ENCODE results near the gene ARAP1.

- TF ChIP-seq, protein P1, sequence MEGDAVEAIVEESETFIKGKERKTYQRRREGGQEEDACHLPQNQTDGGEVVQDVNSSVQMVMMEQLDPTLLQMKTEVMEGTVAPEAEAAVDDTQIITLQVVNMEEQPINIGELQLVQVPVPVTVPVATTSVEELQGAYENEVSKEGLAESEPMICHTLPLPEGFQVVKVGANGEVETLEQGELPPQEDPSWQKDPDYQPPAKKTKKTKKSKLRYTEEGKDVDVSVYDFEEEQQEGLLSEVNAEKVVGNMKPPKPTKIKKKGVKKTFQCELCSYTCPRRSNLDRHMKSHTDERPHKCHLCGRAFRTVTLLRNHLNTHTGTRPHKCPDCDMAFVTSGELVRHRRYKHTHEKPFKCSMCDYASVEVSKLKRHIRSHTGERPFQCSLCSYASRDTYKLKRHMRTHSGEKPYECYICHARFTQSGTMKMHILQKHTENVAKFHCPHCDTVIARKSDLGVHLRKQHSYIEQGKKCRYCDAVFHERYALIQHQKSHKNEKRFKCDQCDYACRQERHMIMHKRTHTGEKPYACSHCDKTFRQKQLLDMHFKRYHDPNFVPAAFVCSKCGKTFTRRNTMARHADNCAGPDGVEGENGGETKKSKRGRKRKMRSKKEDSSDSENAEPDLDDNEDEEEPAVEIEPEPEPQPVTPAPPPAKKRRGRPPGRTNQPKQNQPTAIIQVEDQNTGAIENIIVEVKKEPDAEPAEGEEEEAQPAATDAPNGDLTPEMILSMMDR (IDR thresholded peaks at IDR 0.05), result no peak
- TF ChIP-seq POLR2AphosphoS5 (IDR thresholded peaks at IDR 0.05; ENCODE audit: low read depth, low read length), result no peak
These were observed 65.5 kb downstream of the ARAP1 start for GRCh38 chr11:72686639-72687220.

Data from Panc1 (cell line).